Stimulated activated CD4-positive, alpha-beta T cell treated with anti-CD3 and anti-CD28 coated beads, Interleukin-4, amount 100 ng/mL, for 1 hour (primary cell): ENCODE data around the gene CD86.

Experiments
- DNase-seq: peaks from one replicate; pipeline ENCODE4 v3.0.0-alpha.2; 2020

CD86 gene

GRCh38 chr3:122060040-122060698, 5.0 kb downstream of the CD86 start:
- DNase-seq = no peak

- DNase-seq = no peak
These were observed 8.7 kb downstream of the CD86 start for GRCh38 chr3:122063908-122064307.

GRCh38 chr3:122064326-122064725, 9.2 kb downstream of the CD86 start:
- DNase-seq = no peak

GRCh38 chr3:122066331-122067213, 11.4 kb downstream of the CD86 start:
- no peak for DNase-seq

GRCh38 chr3:122067214-122067550, 12.0 kb downstream of the CD86 start:
- no peak for DNase-seq

GRCh38 chr3:122067588-122068240, 12.6 kb downstream of the CD86 start:
- no peak for DNase-seq

- DNase-seq = no peak
These were observed 19.6 kb downstream of the CD86 start for GRCh38 chr3:122074621-122075265.

GRCh38 chr3:122076491-122077292, 21.5 kb downstream of the CD86 start:
- no peak for DNase-seq

GRCh38 chr3:122077293-122078234, 22.4 kb downstream of the CD86 start:
- no peak for DNase-seq

GRCh38 chr3:122078235-122078935, 23.2 kb downstream of the CD86 start:
- DNase-seq = no peak

- no peak for DNase-seq
These were observed 24.5 kb downstream of the CD86 start for GRCh38 chr3:122079524-122080206.

- no peak for DNase-seq
These were observed 25.0 kb downstream of the CD86 start for GRCh38 chr3:122080207-122080587.

GRCh38 chr3:122081543-122082247, 26.5 kb downstream of the CD86 start:
- no peak for DNase-seq

- DNase-seq = no peak
These were observed 27.2 kb downstream of the CD86 start for GRCh38 chr3:122082357-122082756.

GRCh38 chr3:122084799-122085198, 29.6 kb downstream of the CD86 start:
- no peak for DNase-seq

- DNase-seq = no peak
These were observed 30.5 kb downstream of the CD86 start for GRCh38 chr3:122085673-122086072.

- DNase-seq = no peak
These were observed 33.4 kb downstream of the CD86 start for GRCh38 chr3:122088531-122088930.

GRCh38 chr3:122091602-122092295, 36.6 kb downstream of the CD86 start:
- no peak for DNase-seq
